ENCODE measurements around the gene CACNA1C.

CACNA1C gene

GRCh38 chr12:2218706-2219105, 165.9 kb downstream of the CACNA1C start:
- no peak overlapping the region for H3K27ac ChIP-seq (ENCODE audit: insufficient read depth in 1 of 2, low read depth in 1 of 2, low read length in 2 of 2, poor library complexity in 1 of 2, severe bottlenecking in 2 of 2)
- H3K4me1 ChIP-seq (ENCODE audit: control extremely low read depth in 1 of 4, control insufficient read depth in 4 of 4, insufficient read depth in 4 of 4, low read length in 3 of 4), result peaks cover 0 to 5% (median 2%) of the 10 kb centered on the region in 4 experiments
- CTCF ChIA-PET, result no interaction called here
- POLR2A ChIA-PET, result no interaction called here
- no peaks in the 10 kb centered on the region for H3K9me3 ChIP-seq (ENCODE audit: control extremely low read depth in 1 of 5, control insufficient read depth in 4 of 5, insufficient read depth in 2 of 5, low read depth in 1 of 5, low read length in 4 of 5)
- 98% methylated on average over 5 of the region's 5 CpGs for WGBS (ENCODE audit: insufficient coverage)
- no peak for DNase-seq
- no peaks in the 10 kb centered on the region for H3K36me3 ChIP-seq (ENCODE audit: control insufficient read depth in 4 of 4, insufficient read depth in 4 of 4, low read length in 3 of 4)
- no peak overlapping the region for H3K4me3 ChIP-seq (ENCODE audit: control insufficient read depth in 1 of 7, extremely low read depth in 1 of 7, insufficient read depth in 4 of 7, low read depth in 2 of 7, low read length in 6 of 7)
- H3K27me3 ChIP-seq (replicated peaks in 2 of 5; ENCODE audit: control insufficient read depth in 4 of 5, insufficient read depth in 5 of 5, low read length in 4 of 5), result no peaks in the 10 kb centered on the region

- WGBS (ENCODE audit: insufficient coverage), result 93% methylated on average over 4 of the region's 4 CpGs
- Histone ChIP-seq H3K4me3 (ENCODE audit: control insufficient read depth in 1 of 7, extremely low read depth in 1 of 7, insufficient read depth in 4 of 7, low read depth in 2 of 7, low read length in 6 of 7) (no peak overlapping the region), H3K27ac (ENCODE audit: insufficient read depth in 1 of 2, low read depth in 1 of 2, low read length in 2 of 2, poor library complexity in 1 of 2, severe bottlenecking in 2 of 2) (no peak overlapping the region), H3K36me3 (ENCODE audit: control insufficient read depth in 4 of 4, insufficient read depth in 4 of 4, low read length in 3 of 4) (no peaks in the 10 kb centered on the region), H3K4me1 (ENCODE audit: control extremely low read depth in 1 of 4, control insufficient read depth in 4 of 4, insufficient read depth in 4 of 4, low read length in 3 of 4) (no peaks in the 10 kb centered on the region), H3K27me3 (replicated peaks in 2 of 5; ENCODE audit: control insufficient read depth in 4 of 5, insufficient read depth in 5 of 5, low read length in 4 of 5) (no peaks in the 10 kb centered on the region), H3K9me3 (ENCODE audit: control extremely low read depth in 1 of 5, control insufficient read depth in 4 of 5, insufficient read depth in 2 of 5, low read depth in 1 of 5, low read length in 4 of 5) (no peaks in the 10 kb centered on the region)
- CTCF ChIA-PET, result interaction anchor here (1.0 to 1.2 kb wide), 2 partner anchors 8 to 15 kb away, joined by 3 to 4 read pairs; no protein-coding TSS in a partner anchor
- no peak for DNase-seq
- POLR2A ChIA-PET, result no interaction called here
Measured at GRCh38 chr12:2221030-2221621, 168.3 kb downstream of the CACNA1C start.

GRCh38 chr12:2222691-2223090, 169.9 kb downstream of the CACNA1C start:
- POLR2A ChIA-PET, result no interaction called here
- no peak overlapping the region for H3K27ac ChIP-seq (ENCODE audit: insufficient read depth in 1 of 2, low read depth in 1 of 2, low read length in 2 of 2, poor library complexity in 1 of 2, severe bottlenecking in 2 of 2)
- no peak overlapping the region for H3K4me3 ChIP-seq (ENCODE audit: control insufficient read depth in 1 of 7, extremely low read depth in 1 of 7, insufficient read depth in 4 of 7, low read depth in 2 of 7, low read length in 6 of 7)
- WGBS (ENCODE audit: insufficient coverage), result 100% methylated on average over 2 of the region's 2 CpGs
- H3K4me1 ChIP-seq (ENCODE audit: control extremely low read depth in 1 of 4, control insufficient read depth in 4 of 4, insufficient read depth in 4 of 4, low read length in 3 of 4), result no peaks in the 10 kb centered on the region
- H3K36me3 ChIP-seq (ENCODE audit: control insufficient read depth in 4 of 4, insufficient read depth in 4 of 4, low read length in 3 of 4), result no peaks in the 10 kb centered on the region
- CTCF ChIA-PET, result interaction anchor here (1.0 kb wide), 1 partner anchor 361 kb away, joined by 3 read pairs; no protein-coding TSS in a partner anchor
- no peak for DNase-seq
- no peaks in the 10 kb centered on the region for H3K9me3 ChIP-seq (ENCODE audit: control extremely low read depth in 1 of 5, control insufficient read depth in 4 of 5, insufficient read depth in 2 of 5, low read depth in 1 of 5, low read length in 4 of 5)
- no peaks in the 10 kb centered on the region for H3K27me3 ChIP-seq (replicated peaks in 2 of 5; ENCODE audit: control insufficient read depth in 4 of 5, insufficient read depth in 5 of 5, low read length in 4 of 5)

- no peak overlapping the region for H3K4me3 ChIP-seq (ENCODE audit: control insufficient read depth in 1 of 7, extremely low read depth in 1 of 7, insufficient read depth in 4 of 7, low read depth in 2 of 7, low read length in 6 of 7)
- H3K27me3 ChIP-seq (replicated peaks in 2 of 5; ENCODE audit: control insufficient read depth in 4 of 5, insufficient read depth in 5 of 5, low read length in 4 of 5), result no peaks in the 10 kb centered on the region
- ChIA-PET CTCF (interaction anchor here (0.9 kb wide), 1 partner anchor 34 kb away, joined by 3 read pairs; no protein-coding TSS in a partner anchor), POLR2A (no interaction called here)
- no peaks in the 10 kb centered on the region for H3K9me3 ChIP-seq (ENCODE audit: control extremely low read depth in 1 of 5, control insufficient read depth in 4 of 5, insufficient read depth in 2 of 5, low read depth in 1 of 5, low read length in 4 of 5)
- peaks cover 0 to 4% (median 0%) of the 10 kb centered on the region in 4 experiments for H3K4me1 ChIP-seq (ENCODE audit: control extremely low read depth in 1 of 4, control insufficient read depth in 4 of 4, insufficient read depth in 4 of 4, low read length in 3 of 4)
- DNase-seq, result no peak
- 95% methylated on average over 3 of the region's 4 CpGs for WGBS (ENCODE audit: insufficient coverage)
- no peak overlapping the region for H3K27ac ChIP-seq (ENCODE audit: insufficient read depth in 1 of 2, low read depth in 1 of 2, low read length in 2 of 2, poor library complexity in 1 of 2, severe bottlenecking in 2 of 2)
- no peaks in the 10 kb centered on the region for H3K36me3 ChIP-seq (ENCODE audit: control insufficient read depth in 4 of 4, insufficient read depth in 4 of 4, low read length in 3 of 4)
Measured at GRCh38 chr12:2224961-2225360, 172.2 kb downstream of the CACNA1C start.

GRCh38 chr12:2225696-2226095, 172.9 kb downstream of the CACNA1C start:
- H3K9me3 ChIP-seq (ENCODE audit: control extremely low read depth in 1 of 5, control insufficient read depth in 4 of 5, insufficient read depth in 2 of 5, low read depth in 1 of 5, low read length in 4 of 5), result no peaks in the 10 kb centered on the region
- H3K4me3 ChIP-seq (ENCODE audit: control insufficient read depth in 1 of 7, extremely low read depth in 1 of 7, insufficient read depth in 4 of 7, low read depth in 2 of 7, low read length in 6 of 7), result no peak overlapping the region
- H3K36me3 ChIP-seq (ENCODE audit: control insufficient read depth in 4 of 4, insufficient read depth in 4 of 4, low read length in 3 of 4), result no peaks in the 10 kb centered on the region
- DNase-seq, result peak in 2 of 3 donors; percentile 10 to 18
- CTCF ChIA-PET, result interaction anchor here (1.0 kb wide), 1 partner anchor 59 kb away, joined by 3 read pairs; no protein-coding TSS in a partner anchor
- H3K27ac ChIP-seq (ENCODE audit: insufficient read depth in 1 of 2, low read depth in 1 of 2, low read length in 2 of 2, poor library complexity in 1 of 2, severe bottlenecking in 2 of 2), result no peak overlapping the region
- no CpG with 5 or more reads among the region's 2 CpGs for WGBS (ENCODE audit: insufficient coverage)
- POLR2A ChIA-PET, result no interaction called here
- no peaks in the 10 kb centered on the region for H3K27me3 ChIP-seq (replicated peaks in 2 of 5; ENCODE audit: control insufficient read depth in 4 of 5, insufficient read depth in 5 of 5, low read length in 4 of 5)
- peaks cover 0 to 8% (median 0%) of the 10 kb centered on the region in 4 experiments for H3K4me1 ChIP-seq (ENCODE audit: control extremely low read depth in 1 of 4, control insufficient read depth in 4 of 4, insufficient read depth in 4 of 4, low read length in 3 of 4)

- Histone ChIP-seq H3K4me3 (ENCODE audit: control insufficient read depth in 1 of 7, extremely low read depth in 1 of 7, insufficient read depth in 4 of 7, low read depth in 2 of 7, low read length in 6 of 7) (no peak overlapping the region), H3K27ac (ENCODE audit: insufficient read depth in 1 of 2, low read depth in 1 of 2, low read length in 2 of 2, poor library complexity in 1 of 2, severe bottlenecking in 2 of 2) (no peak overlapping the region), H3K27me3 (replicated peaks in 2 of 5; ENCODE audit: control insufficient read depth in 4 of 5, insufficient read depth in 5 of 5, low read length in 4 of 5) (no peaks in the 10 kb centered on the region), H3K9me3 (ENCODE audit: control extremely low read depth in 1 of 5, control insufficient read depth in 4 of 5, insufficient read depth in 2 of 5, low read depth in 1 of 5, low read length in 4 of 5) (no peaks in the 10 kb centered on the region), H3K36me3 (ENCODE audit: control insufficient read depth in 4 of 4, insufficient read depth in 4 of 4, low read length in 3 of 4) (no peaks in the 10 kb centered on the region), H3K4me1 (ENCODE audit: control extremely low read depth in 1 of 4, control insufficient read depth in 4 of 4, insufficient read depth in 4 of 4, low read length in 3 of 4) (peaks cover 0 to 8% (median 0%) of the 10 kb centered on the region in 4 experiments)
- WGBS (ENCODE audit: insufficient coverage), result 88% methylated on average over 7 of the region's 8 CpGs
- ChIA-PET POLR2A (no interaction called here), CTCF (interaction anchor here (1.0 kb wide), 1 partner anchor 58 kb away, joined by 3 read pairs; no protein-coding TSS in a partner anchor)
- no peak for DNase-seq
Measured at GRCh38 chr12:2226641-2227040, 173.9 kb downstream of the CACNA1C start.

GRCh38 chr12:2227360-2227759, 174.6 kb downstream of the CACNA1C start:
- POLR2A ChIA-PET, result no interaction called here
- H3K27ac ChIP-seq (ENCODE audit: insufficient read depth in 1 of 2, low read depth in 1 of 2, low read length in 2 of 2, poor library complexity in 1 of 2, severe bottlenecking in 2 of 2), result no peak overlapping the region
- 86% methylated on average over 1 of the region's 1 CpG for WGBS (ENCODE audit: insufficient coverage)

More at GRCh38 chr12:2227360-2227759, 174.6 kb downstream of the CACNA1C start:
- no peaks in the 10 kb centered on the region for H3K27me3 ChIP-seq (replicated peaks in 2 of 5; ENCODE audit: control insufficient read depth in 4 of 5, insufficient read depth in 5 of 5, low read length in 4 of 5)
- no peaks in the 10 kb centered on the region for H3K36me3 ChIP-seq (ENCODE audit: control insufficient read depth in 4 of 4, insufficient read depth in 4 of 4, low read length in 3 of 4)
- no peak for DNase-seq
- H3K4me3 ChIP-seq (ENCODE audit: control insufficient read depth in 1 of 7, extremely low read depth in 1 of 7, insufficient read depth in 4 of 7, low read depth in 2 of 7, low read length in 6 of 7), result no peak overlapping the region
- peaks cover 0 to 8% (median 0%) of the 10 kb centered on the region in 4 experiments for H3K4me1 ChIP-seq (ENCODE audit: control extremely low read depth in 1 of 4, control insufficient read depth in 4 of 4, insufficient read depth in 4 of 4, low read length in 3 of 4)
- no peaks in the 10 kb centered on the region for H3K9me3 ChIP-seq (ENCODE audit: control extremely low read depth in 1 of 5, control insufficient read depth in 4 of 5, insufficient read depth in 2 of 5, low read depth in 1 of 5, low read length in 4 of 5)
- CTCF ChIA-PET, result no interaction called here

Measured in common myeloid progenitor, CD34-positive (primary cell).